SJSA1 (cell line): ENCODE results near the gene ADAMTSL2. TPM values are rescaled to one million over a fixed set of nuclear protein-coding genes. Genes with fewer than 3 reads are reported as not detected.

ENCODE experiments used
- DNase-seq, 2 experiments: peaks; one replicate each; pipeline ENCODE4 v3.0.0-alpha.2; 2015 to 2020; ENCODE audit warnings: low spot score in 2 of 2, low read depth in 1 of 2
- H3K27ac ChIP-seq: fragments of 250-450 bp; sonication (Bioruptor Pico); 2 replicates; pipeline ENCODE4 v1.5.1; 2020; ENCODE audit warnings: mild to moderate bottlenecking, moderate library complexity
- H3K27me3 ChIP-seq: fragments of 250-450 bp; sonication (Bioruptor Pico); replicated peaks from 2 replicates; pipeline ENCODE4 v1.5.1; 2020; ENCODE audit warnings: mild to moderate bottlenecking, moderate library complexity
- H3K36me3 ChIP-seq: fragments of 250-450 bp; sonication (Bioruptor Pico); 2 replicates; pipeline ENCODE4 v1.5.1; 2020; ENCODE audit warnings: mild to moderate bottlenecking
- H3K4me1 ChIP-seq: fragments of 250-450 bp; sonication (Bioruptor Pico); replicated peaks from 2 replicates; pipeline ENCODE4 v1.6.1; 2021; ENCODE audit warnings: mild to moderate bottlenecking
- H3K4me3 ChIP-seq: fragments of 250-450 bp; sonication (Bioruptor Pico); 2 replicates; pipeline ENCODE4 v1.5.1; 2020; ENCODE audit warnings: mild to moderate bottlenecking
- H3K9me3 ChIP-seq: fragments of 250-450 bp; sonication (Bioruptor Pico); replicated peaks from 2 replicates; pipeline ENCODE4 v1.5.1; 2020; ENCODE audit warnings: mild to moderate bottlenecking
- total RNA-seq: library from RNA; depleted of rRNA; stranded (reverse); fragments of >200 nt; shearing (Covaris generic); gene quantifications from 2 replicates; pipeline ENCODE4 v1.2.3, GENCODE V29; 2014

Gene ADAMTSL2
- total RNA-seq, 1 experiment from 2014 or later = not detected

GRCh38 chr9:133539991-133540697, 5.6 kb downstream of the ADAMTSL2 start:
- Histone ChIP-seq H3K27me3 (peaks cover 8% of the 10 kb centered on the region; the same call in 1 of the 2 replicates), H3K4me1 (no peaks in the 10 kb centered on the region), H3K9me3 (no peaks in the 10 kb centered on the region), H3K36me3 (no peaks in the 10 kb centered on the region), H3K27ac (no peak overlapping the region), H3K4me3 (no peak overlapping the region)
- DNase-seq = no peak

- Histone ChIP-seq H3K9me3 (no peaks in the 10 kb centered on the region), H3K4me1 (no peaks in the 10 kb centered on the region), H3K4me3 (no peak overlapping the region), H3K36me3 (no peaks in the 10 kb centered on the region), H3K27me3 (peaks cover 7% of the 10 kb centered on the region; the same call in 1 of the 2 replicates), H3K27ac (no peak overlapping the region)
- DNase-seq = no peak
Observed at GRCh38 chr9:133540698-133541025, 6.2 kb downstream of the ADAMTSL2 start.

GRCh38 chr9:133542002-133542401, 7.5 kb downstream of the ADAMTSL2 start:
- no peak overlapping the region for H3K4me3 ChIP-seq
- H3K9me3 ChIP-seq = no peaks in the 10 kb centered on the region
- H3K27me3 ChIP-seq = 0 out of 2 replicates have a peak, but pooled peaks cover 4% of the 10 kb centered on the region
- H3K4me1 ChIP-seq = no peaks in the 10 kb centered on the region
- H3K36me3 ChIP-seq = no peaks in the 10 kb centered on the region
- no peak for DNase-seq
- H3K27ac ChIP-seq = no peak overlapping the region

- DNase-seq = no peak
- H3K36me3 ChIP-seq = no peaks in the 10 kb centered on the region
- no peak overlapping the region for H3K4me3 ChIP-seq
- no peak overlapping the region for H3K27ac ChIP-seq
- no peaks in the 10 kb centered on the region for H3K4me1 ChIP-seq
- H3K27me3 ChIP-seq = 0 out of 2 replicates have a peak, but pooled peaks cover 4% of the 10 kb centered on the region
- H3K9me3 ChIP-seq = no peaks in the 10 kb centered on the region
Observed at GRCh38 chr9:133543772-133544467, 9.4 kb downstream of the ADAMTSL2 start.

- DNase-seq = no peak
- Histone ChIP-seq H3K27me3 (0 out of 2 replicates have a peak, but pooled peaks cover 4% of the 10 kb centered on the region), H3K27ac (no peak overlapping the region), H3K9me3 (no peaks in the 10 kb centered on the region), H3K4me1 (no peaks in the 10 kb centered on the region), H3K4me3 (no peak overlapping the region), H3K36me3 (no peaks in the 10 kb centered on the region)
Observed at GRCh38 chr9:133545494-133546286, 11.2 kb downstream of the ADAMTSL2 start.

- H3K4me3 ChIP-seq = no peak overlapping the region
- H3K9me3 ChIP-seq = no peaks in the 10 kb centered on the region
- H3K36me3 ChIP-seq = no peaks in the 10 kb centered on the region
- DNase-seq = no peak
- no peaks in the 10 kb centered on the region for H3K4me1 ChIP-seq
- 0 out of 2 replicates have a peak, but pooled peaks cover 4% of the 10 kb centered on the region for H3K27me3 ChIP-seq
- H3K27ac ChIP-seq = no peak overlapping the region
Observed at GRCh38 chr9:133546287-133546680, 11.8 kb downstream of the ADAMTSL2 start.

GRCh38 chr9:133547116-133547515, 12.6 kb downstream of the ADAMTSL2 start:
- Histone ChIP-seq H3K9me3 (no peaks in the 10 kb centered on the region), H3K36me3 (no peaks in the 10 kb centered on the region), H3K4me3 (no peak overlapping the region), H3K27me3 (0 out of 2 replicates have a peak, but pooled peaks cover 4% of the 10 kb centered on the region), H3K4me1 (no peaks in the 10 kb centered on the region), H3K27ac (no peak overlapping the region)
- no peak for DNase-seq

GRCh38 chr9:133551446-133551845, 16.9 kb downstream of the ADAMTSL2 start:
- Histone ChIP-seq H3K27ac (no peak overlapping the region), H3K9me3 (no peaks in the 10 kb centered on the region), H3K4me1 (no peaks in the 10 kb centered on the region), H3K4me3 (no peak overlapping the region), H3K27me3 (no peaks in the 10 kb centered on the region), H3K36me3 (no peaks in the 10 kb centered on the region)
- DNase-seq = no peak

GRCh38 chr9:133552236-133552635, 17.7 kb downstream of the ADAMTSL2 start:
- H3K27ac ChIP-seq = no peak overlapping the region
- no peak for DNase-seq
- peaks cover under 1% of the 10 kb centered on the region for H3K4me1 ChIP-seq
- no peak overlapping the region for H3K4me3 ChIP-seq
- no peaks in the 10 kb centered on the region for H3K27me3 ChIP-seq
- H3K9me3 ChIP-seq = no peaks in the 10 kb centered on the region
- no peaks in the 10 kb centered on the region for H3K36me3 ChIP-seq

GRCh38 chr9:133553123-133553522, 18.6 kb downstream of the ADAMTSL2 start:
- no peak for DNase-seq
- H3K27ac ChIP-seq = no peak overlapping the region
- no peaks in the 10 kb centered on the region for H3K27me3 ChIP-seq
- H3K36me3 ChIP-seq = no peaks in the 10 kb centered on the region
- H3K4me3 ChIP-seq = no peak overlapping the region
- no peaks in the 10 kb centered on the region for H3K9me3 ChIP-seq
- H3K4me1 ChIP-seq = peaks cover 9% of the 10 kb centered on the region

GRCh38 chr9:133553973-133554713, 19.6 kb downstream of the ADAMTSL2 start:
- Histone ChIP-seq H3K4me1 (peaks cover 20% of the 10 kb centered on the region), H3K27me3 (no peaks in the 10 kb centered on the region), H3K27ac (no peak overlapping the region), H3K4me3 (no peak overlapping the region), H3K9me3 (no peaks in the 10 kb centered on the region), H3K36me3 (no peaks in the 10 kb centered on the region)
- no peak for DNase-seq

GRCh38 chr9:133554729-133555128, 20.2 kb downstream of the ADAMTSL2 start:
- Histone ChIP-seq H3K27me3 (no peaks in the 10 kb centered on the region), H3K27ac (no peak overlapping the region), H3K9me3 (no peaks in the 10 kb centered on the region), H3K4me3 (no peak overlapping the region), H3K4me1 (peaks cover 20% of the 10 kb centered on the region), H3K36me3 (no peaks in the 10 kb centered on the region)
- no peak for DNase-seq

GRCh38 chr9:133556354-133556753, 21.9 kb downstream of the ADAMTSL2 start:
- no peaks in the 10 kb centered on the region for H3K36me3 ChIP-seq
- H3K9me3 ChIP-seq = no peaks in the 10 kb centered on the region
- no peaks in the 10 kb centered on the region for H3K27me3 ChIP-seq
- peaks cover 20% of the 10 kb centered on the region for H3K4me1 ChIP-seq
- DNase-seq = no peak
- H3K4me3 ChIP-seq = no peak overlapping the region
- H3K27ac ChIP-seq = no peak overlapping the region
